ENCODE results near the gene CACNA1G.

- no peak for TF ChIP-seq CTCF (IDR thresholded peaks at IDR 0.05)
- no peak for TF ChIP-seq POLR2AphosphoS5 (IDR thresholded peaks at IDR 0.05; ENCODE audit: insufficient read depth in 1 of 2, low read depth in 1 of 2)
Measured at GRCh38 chr17:50603340-50603739, 42.8 kb downstream of the CACNA1G start.

All from vagina (tissue), 2 donors.